Prostate gland (tissue), 2 donors: ENCODE measurements around the gene GOLGA7B.
A peak's percentile ranks its signal among the peaks of the same experiment; 100 is the strongest.

Experiments
- CTCF ChIP-seq, 4 experiments: fragments of 200-600 bp in 2 of 4; fragments of 450-650 bp in 2 of 4; sonication (generic) in 2 of 4; IDR thresholded peaks; 1 replicate in 3 of 4; 2 replicates in 1 of 4; pipeline ENCODE4 v1.5.1; 2016 to 2019; ENCODE audit warnings: antibody characterized with exemption in 4 of 4, mild to moderate bottlenecking in 2 of 4, moderate library complexity in 2 of 4
- POLR2A ChIP-seq: fragments of 450-650 bp; IDR thresholded peaks from one replicate; pipeline ENCODE4 v1.6.1; 2016; ENCODE audit warnings: antibody characterized with exemption, mild to moderate bottlenecking

GRCh38 chr10:97914837-97915211, 65.2 kb downstream of the GOLGA7B start:
- TF ChIP-seq CTCF (IDR thresholded peaks at IDR 0.05) = peak; percentile 83 to 91 (median 90)
- TF ChIP-seq POLR2A = no peak
